ENCODE data around the gene RHAG.

- no peak for TF ChIP-seq CTCF (IDR thresholded peaks at IDR 0.05; ENCODE audit: low read depth, low read length, poor library complexity, severe bottlenecking)
- TF ChIP-seq EZH2phosphoT487 (IDR thresholded peaks at IDR 0.05; ENCODE audit: borderline replicate concordance, low read length) = no peak
Measured at GRCh38 chr6:49645139-49645538, 8.5 kb upstream of the RHAG start.
